IPS-20b (cell line): Measurements from ENCODE around the gene DPH2.

Experiments
- H3K27ac ChIP-seq: one replicate; pipeline ENCODE4 v1.5.1; 2013; ENCODE audit warnings: low read length
- H3K27me3 ChIP-seq: 2 replicates; pipeline ENCODE4 v1.6.1; 2013; ENCODE audit warnings: mild to moderate bottlenecking, low read length, inconsistent platforms; ENCODE audit not compliant: insufficient read depth
- H3K36me3 ChIP-seq: 2 replicates; pipeline ENCODE4 v1.6.1; 2013; ENCODE audit warnings: low read depth, mild to moderate bottlenecking, inconsistent platforms, low read length, moderate library complexity; ENCODE audit not compliant: insufficient read depth
- H3K4me1 ChIP-seq: 2 replicates; pipeline ENCODE4 v1.6.1; 2013; ENCODE audit warnings: mild to moderate bottlenecking, control low read depth, inconsistent platforms, low read length, moderate library complexity; ENCODE audit not compliant: insufficient read depth
- H3K4me3 ChIP-seq: 2 replicates; pipeline ENCODE4 v1.5.1; 2013; ENCODE audit warnings: mild to moderate bottlenecking, low read length, inconsistent platforms
- H3K9ac ChIP-seq: 2 replicates; pipeline ENCODE4 v1.6.1; 2013; ENCODE audit warnings: low read depth, mild to moderate bottlenecking, inconsistent platforms, low read length, moderate library complexity
- H3K9me3 ChIP-seq: 2 replicates; pipeline ENCODE4 v1.6.1; 2013; ENCODE audit warnings: mild to moderate bottlenecking, low read depth, low read length, inconsistent platforms; ENCODE audit not compliant: insufficient read depth

Gene DPH2

DNA sequence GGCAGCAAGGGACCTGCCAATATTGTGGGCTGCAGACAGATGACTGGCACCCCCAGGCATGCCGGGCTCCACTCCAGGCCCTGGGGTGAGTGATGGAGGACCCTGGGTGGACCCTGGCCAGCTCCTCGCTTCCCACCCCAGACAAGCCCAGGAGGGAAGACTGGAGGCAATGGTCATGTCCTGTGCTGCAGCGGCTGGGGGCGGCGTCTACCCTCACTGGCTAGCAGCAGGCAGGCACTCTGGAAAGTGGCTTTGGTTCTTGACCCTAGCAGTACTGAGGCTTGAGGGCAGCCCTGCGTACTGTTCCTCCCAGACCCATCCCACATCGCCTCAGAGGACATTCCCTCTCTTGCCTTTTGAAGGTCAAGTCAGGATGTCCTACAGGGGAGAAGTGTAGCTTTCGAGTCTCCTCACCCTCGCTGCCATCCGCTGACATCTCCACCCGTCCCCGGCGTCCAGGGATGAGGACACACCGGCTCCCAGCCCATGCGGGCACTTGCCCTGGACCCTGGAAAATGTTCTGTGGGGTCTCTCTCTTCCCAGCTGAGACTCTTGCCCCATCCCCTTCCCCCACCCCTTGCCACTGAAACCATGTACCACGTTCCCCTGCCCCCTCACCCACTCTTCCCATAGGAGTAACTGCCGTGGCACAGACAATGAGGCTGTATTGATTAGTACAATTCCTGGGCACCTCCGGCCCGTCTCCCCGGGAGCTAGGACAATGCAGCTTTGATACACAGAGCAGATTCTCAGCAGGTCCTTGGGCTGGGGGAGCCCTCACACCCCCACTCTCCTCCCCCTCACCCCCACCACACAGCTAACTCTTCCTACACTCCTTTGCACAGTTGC is 46.5 kb downstream of the DPH2 start:
- Histone ChIP-seq H3K36me3 (no peaks in the 10 kb centered on the region; the same call in 1 of the 2 replicates), H3K9me3 (no peaks in the 10 kb centered on the region), H3K27ac (no peak overlapping the region), H3K9ac (no peak overlapping the region; the same call in 1 of the 2 replicates), H3K4me3 (no peak overlapping the region), H3K4me1 (peaks cover 6% of the 10 kb centered on the region), H3K27me3 (no peaks in the 10 kb centered on the region)

- Histone ChIP-seq H3K4me3 (no peak overlapping the region), H3K27ac (no peak overlapping the region), H3K9ac (no peak overlapping the region), H3K36me3 (peaks cover 5% of the 10 kb centered on the region; the same call in 1 of the 2 replicates), H3K4me1 (0 out of 2 replicates have a peak, but pooled peaks cover under 1% of the 10 kb centered on the region), H3K27me3 (no peaks in the 10 kb centered on the region), H3K9me3 (no peaks in the 10 kb centered on the region)
Observed at GRCh38 chr1:44016890-44017400, 47.1 kb downstream of the DPH2 start.

- no peaks in the 10 kb centered on the region for H3K27me3 ChIP-seq
- H3K4me3 ChIP-seq, result no peak overlapping the region
- no peaks in the 10 kb centered on the region for H3K4me1 ChIP-seq
- H3K9ac ChIP-seq, result no peak overlapping the region
- H3K27ac ChIP-seq, result no peak overlapping the region
- H3K36me3 ChIP-seq, result peaks cover 18% of the 10 kb centered on the region; the same call in 1 of the 2 replicates
- no peaks in the 10 kb centered on the region for H3K9me3 ChIP-seq
Observed at GRCh38 chr1:44019466-44019948, 49.7 kb downstream of the DPH2 start.

GRCh38 chr1:44020464-44020863 is 50.7 kb downstream of the DPH2 start:
- no peaks in the 10 kb centered on the region for H3K9me3 ChIP-seq
- no peaks in the 10 kb centered on the region for H3K4me1 ChIP-seq
- no peak overlapping the region for H3K9ac ChIP-seq
- no peak overlapping the region for H3K4me3 ChIP-seq
- H3K27ac ChIP-seq, result no peak overlapping the region
- peaks cover 18% of the 10 kb centered on the region; the same call in 1 of the 2 replicates for H3K36me3 ChIP-seq
- no peaks in the 10 kb centered on the region for H3K27me3 ChIP-seq

DNA sequence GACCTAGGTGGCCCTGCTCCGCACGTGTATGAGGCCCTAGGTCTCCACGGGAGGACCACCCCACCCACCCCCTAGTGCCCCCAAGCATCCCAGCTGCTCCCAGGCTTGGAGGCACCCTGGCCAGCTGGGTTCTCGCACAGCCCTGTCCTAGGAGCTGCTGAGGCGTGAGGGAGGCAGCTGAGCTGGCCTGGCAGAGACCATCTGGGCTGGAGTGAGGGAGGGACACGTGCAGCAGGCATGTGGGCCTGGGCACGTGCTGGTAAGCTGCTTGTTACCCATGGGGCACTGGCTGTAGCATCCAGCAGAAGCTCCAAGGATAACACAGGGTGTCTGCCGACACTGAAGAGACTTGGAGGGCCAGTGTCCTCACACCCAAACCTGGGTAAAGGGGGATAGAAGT is 51.3 kb downstream of the DPH2 start:
- Histone ChIP-seq H3K27ac (no peak overlapping the region), H3K9ac (no peak overlapping the region), H3K27me3 (no peaks in the 10 kb centered on the region), H3K4me1 (no peaks in the 10 kb centered on the region), H3K4me3 (no peak overlapping the region), H3K36me3 (peaks cover 18% of the 10 kb centered on the region; the same call in 1 of the 2 replicates), H3K9me3 (no peaks in the 10 kb centered on the region)

GRCh38 chr1:44021581-44022321 is 51.9 kb downstream of the DPH2 start:
- H3K4me1 ChIP-seq, result no peaks in the 10 kb centered on the region
- no peaks in the 10 kb centered on the region for H3K9me3 ChIP-seq
- H3K27ac ChIP-seq, result no peak overlapping the region
- no peaks in the 10 kb centered on the region for H3K27me3 ChIP-seq
- no peak overlapping the region for H3K4me3 ChIP-seq
- peaks cover 18% of the 10 kb centered on the region; the same call in 1 of the 2 replicates for H3K36me3 ChIP-seq
- H3K9ac ChIP-seq, result no peak overlapping the region
